Hindlimb muscle (tissue), 1 donor: ENCODE measurements around the gene CNTN3. TPM values are rescaled to one million over a fixed set of nuclear protein-coding genes. Genes with fewer than 3 reads are reported as not detected.
A peak's percentile ranks its signal among the peaks of the same experiment; 100 is the strongest.

Experiments
- DNase-seq: peaks from one replicate; pipeline ENCODE4 v3.0.0-alpha.2; 2013
- polyA plus RNA-seq: library from polyadenylated mRNA; unstranded; fragments of 120-200 nt; gene quantifications from one replicate; pipeline ENCODE4 v1.2.1, GENCODE V29; 2013; ENCODE audit not compliant: insufficient read length

CNTN3 gene
- 7.2 TPM for polyA plus RNA-seq

DNA sequence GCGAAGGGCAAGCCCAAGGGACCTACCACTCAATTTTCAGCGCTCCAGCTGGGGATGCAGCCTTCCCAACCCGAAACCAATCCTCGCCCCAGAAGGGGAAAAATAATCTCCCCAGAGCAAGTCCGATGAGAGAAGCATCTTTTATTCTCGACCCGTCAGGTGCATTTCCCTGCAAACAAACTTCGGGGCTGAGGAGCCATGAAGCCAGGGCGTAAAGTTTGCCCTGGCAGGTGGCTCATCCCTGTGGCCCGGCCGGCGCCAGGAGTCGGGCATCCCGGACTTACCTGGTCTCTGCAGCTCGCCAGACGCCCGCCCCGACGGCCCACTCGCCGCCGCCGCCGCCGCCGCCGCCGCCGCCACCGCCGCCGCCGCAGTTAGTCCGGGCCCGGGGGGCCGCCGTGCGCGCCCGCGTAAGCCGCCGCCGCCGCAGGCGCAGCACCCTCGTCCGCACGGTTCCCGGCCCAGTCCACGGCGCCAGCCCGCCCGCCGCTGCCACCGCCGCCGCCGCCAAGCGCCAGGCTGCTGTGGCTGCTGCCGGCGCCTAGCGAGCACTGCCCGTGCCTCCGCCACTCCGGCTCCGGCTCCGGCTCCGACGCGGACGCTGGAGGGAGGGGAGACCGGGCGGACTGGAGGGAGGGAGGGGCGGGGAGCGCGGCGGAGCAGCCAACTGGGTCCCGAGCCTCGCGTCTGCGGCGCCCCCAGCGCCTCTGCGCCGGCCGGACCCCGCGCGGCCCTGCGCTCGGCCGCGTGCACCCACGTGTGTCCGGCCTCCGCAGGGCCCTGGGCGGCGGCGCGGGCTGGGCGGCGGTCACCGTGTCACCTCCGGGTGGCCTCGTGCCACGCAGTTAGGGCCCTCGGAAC lies at the start of gene CNTN3:
CNTN3 (minus strand) TSS at position 553 of the 861 bp plus-strand sequence. CDS start 93,547 bp downstream, outside the sequence.
- peak; percentile 70 for DNase-seq

DNA sequence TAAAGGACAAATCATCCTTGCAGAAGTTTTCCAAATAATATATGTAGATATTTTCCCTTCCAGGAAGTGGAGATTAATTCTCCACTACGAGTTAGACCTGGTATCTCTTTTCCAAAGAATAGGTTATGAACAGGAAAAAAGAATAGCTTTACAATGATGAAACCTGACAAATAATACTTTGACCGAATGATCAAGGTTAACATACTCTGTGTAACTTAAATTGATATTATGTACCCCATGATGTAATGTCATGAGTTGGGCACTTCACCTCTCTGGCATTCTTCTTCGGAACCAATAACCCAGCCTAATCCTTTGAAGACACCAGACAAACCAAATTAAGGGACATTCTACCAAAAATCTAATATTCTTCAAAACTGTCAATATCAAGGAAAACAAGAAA lies 48.7 kb upstream of the CNTN3 start:
- no peak for DNase-seq

DNA sequence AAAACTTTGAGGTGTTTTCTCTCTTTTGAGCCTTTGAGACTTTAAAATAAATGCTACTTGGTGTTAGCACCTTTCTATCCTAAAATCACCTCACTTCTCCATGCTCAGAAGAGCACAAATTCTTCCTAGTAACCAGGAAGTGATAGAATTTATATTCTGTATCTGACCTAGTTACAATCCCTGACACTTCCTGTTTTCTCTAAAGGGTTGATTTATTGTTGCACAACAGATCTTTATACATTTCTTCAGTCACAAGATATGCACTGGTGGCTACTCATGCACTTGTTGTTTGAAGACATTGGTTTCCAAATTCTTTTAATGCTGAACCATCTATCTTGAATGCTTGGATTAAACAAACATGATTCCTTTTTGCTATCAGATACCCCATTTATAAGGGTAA lies 47.2 kb upstream of the CNTN3 start:
- no peak for DNase-seq

DNA sequence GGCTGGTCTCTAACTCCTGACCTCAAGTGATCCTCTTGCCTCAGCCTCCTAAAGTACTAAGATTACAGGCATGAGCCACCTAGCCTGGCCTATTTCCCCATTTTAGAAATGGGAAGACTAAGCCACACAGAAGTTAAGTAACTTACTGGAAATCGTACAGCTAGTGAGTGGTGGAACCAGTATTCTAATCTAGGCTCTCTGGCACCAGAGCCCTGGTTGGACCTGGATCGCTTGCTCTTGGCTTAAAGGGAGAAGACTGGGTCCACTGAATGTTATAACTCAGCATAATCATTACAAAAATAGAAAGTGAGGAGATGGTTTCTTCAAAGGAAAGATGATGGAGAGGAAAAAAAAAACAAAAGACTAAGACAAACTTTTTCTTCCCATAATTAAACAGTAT lies 37.4 kb upstream of the CNTN3 start:
- no peak for DNase-seq

DNA sequence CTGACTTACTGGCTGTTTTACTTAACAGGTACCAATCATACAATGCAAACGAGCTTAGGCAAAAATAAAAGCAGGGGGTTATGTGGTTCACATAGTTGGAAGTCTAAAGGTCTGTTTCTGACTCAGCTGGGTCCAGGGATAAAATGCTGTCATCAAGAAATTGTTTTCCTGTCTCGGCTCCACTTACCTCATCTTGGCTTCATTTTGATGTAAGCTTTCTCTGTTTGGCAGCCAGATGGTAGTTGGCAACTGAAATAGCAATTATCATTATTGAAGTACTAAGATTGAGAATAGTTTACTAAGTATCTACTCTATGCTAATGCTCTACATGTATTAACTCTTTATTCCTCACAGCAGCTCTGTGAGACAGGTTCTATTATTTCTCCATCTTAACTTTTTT lies 36.8 kb upstream of the CNTN3 start:
- DNase-seq = no peak

DNA sequence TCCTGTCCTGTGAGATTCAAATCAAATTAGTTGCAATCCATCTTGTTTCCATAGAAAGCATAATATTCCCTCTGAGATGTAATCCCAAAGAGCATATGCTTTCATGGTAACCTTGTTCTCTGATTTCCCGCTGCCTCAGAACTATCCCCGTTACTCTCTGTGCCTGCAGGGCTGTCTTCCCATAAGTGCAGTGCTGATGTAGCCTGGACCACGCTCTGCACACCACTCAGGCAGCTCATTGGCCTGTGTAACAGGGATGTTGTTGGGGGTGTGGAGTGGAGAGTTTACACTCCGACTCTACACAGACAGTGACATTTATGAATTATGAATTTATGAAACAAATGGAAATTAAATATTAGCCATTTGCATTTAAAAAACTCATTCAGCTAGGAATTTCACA lies 33.6 kb upstream of the CNTN3 start:
- no peak for DNase-seq

DNA sequence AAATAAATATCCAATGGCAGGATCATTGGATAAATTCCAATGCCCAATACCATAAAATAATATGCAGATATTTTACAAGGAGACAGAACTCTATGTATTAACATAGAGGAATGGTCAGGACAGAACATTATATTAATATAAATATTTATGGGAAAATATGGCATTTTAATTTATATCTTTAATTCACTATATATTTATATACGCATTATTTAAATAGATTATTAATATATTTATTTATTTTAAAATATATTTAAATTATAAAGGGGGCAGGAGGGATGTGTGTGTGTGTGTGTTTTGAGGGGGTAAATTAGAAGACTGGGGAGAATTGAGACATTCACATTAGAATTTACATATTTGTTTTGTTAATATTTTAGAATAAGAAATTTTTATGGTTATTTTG lies 31.6 kb upstream of the CNTN3 start:
- DNase-seq = no peak

DNA sequence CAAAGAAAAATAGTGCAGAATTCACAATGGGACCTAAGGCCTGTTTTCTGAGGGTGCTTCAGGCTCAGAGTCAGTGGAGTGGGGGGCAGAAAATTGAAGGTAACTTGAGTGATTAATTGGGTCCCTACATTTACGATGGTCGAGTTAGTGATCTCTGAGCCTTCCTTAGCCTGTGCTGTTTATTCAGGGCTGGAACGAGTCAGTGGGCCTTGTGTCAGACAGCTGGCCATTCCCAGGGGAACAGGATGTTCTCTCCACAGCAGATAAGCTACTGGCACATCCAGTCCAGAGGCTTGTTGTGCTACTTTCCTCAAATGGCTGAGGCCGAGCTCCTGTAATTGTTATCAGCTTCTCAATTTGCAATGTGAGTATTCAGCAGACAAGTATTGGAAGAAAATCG lies 29.2 kb upstream of the CNTN3 start:
- DNase-seq = peak; percentile 13

DNA sequence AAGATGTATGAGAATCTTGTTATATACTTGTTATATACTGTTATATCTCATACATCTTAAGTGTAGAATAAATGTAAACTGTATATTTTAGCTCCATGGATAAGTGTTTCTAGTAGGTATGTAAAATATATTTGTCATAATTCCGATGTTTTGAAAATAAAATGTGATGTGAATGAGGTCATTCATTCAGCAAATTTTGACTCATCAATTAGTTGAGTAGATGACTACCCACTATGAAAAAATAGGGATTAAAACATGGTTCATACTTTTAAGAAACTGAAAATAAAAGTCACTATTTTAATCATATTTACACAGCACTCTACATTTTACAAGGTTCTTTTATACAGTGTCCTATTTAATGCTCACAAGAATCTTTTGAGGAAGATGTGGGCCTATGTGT lies 28.4 kb upstream of the CNTN3 start:
- DNase-seq = no peak

DNA sequence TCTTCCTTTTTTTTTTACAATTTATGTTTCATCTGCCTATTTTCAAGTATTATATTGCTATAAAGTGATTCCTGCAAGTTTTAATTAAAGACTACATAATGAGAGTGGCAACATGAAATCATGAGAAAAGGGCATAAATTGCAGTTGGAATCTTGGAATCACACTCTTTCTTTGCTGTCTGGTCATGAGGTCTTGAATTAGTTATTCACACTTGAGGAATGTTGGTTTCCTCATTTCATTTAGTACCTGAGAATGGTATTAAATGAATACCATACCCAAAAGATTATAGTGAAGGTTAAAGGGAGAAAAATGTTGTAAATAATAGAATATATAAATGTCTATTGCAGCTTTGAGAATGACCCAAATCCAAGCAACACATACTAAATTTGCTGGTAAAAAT lies 25.8 kb upstream of the CNTN3 start:
- no peak for DNase-seq

DNA sequence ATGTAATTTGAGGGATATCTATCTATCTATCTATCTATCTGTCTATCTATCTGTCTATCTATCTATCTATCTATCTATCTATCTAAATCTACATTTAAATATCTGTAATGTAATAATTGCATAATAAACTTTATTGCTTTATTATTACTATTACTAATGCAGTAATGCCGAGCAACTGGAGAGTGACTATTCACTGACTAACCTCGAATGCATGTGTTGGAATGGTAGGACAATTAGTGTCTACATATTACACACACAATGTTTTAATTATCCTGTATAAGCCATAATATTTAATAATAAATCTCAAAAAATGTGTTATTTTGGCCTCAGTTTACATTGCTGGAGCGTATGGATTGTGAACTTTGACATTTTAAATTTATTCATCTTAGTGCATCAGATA lies 25.2 kb upstream of the CNTN3 start:
- DNase-seq = no peak

DNA sequence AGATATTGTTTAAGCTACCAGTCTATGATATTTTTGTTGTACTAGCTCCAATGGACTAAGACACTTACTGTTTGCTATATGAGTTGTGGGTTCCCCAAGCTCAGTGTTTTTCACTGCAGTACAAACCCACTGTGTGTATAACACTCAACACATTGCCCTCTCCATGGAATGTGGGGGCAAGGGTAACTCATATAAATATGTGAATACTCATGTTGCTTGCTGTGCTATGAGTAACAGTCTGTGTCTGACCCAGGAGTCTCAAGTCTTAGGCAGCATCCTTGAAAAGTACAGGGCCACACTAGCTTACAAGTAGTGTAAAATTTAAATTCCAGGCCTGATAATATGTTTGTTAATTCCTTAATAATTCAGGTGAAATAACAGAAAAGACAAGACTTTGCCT lies 22.5 kb upstream of the CNTN3 start:
- DNase-seq = no peak

DNA sequence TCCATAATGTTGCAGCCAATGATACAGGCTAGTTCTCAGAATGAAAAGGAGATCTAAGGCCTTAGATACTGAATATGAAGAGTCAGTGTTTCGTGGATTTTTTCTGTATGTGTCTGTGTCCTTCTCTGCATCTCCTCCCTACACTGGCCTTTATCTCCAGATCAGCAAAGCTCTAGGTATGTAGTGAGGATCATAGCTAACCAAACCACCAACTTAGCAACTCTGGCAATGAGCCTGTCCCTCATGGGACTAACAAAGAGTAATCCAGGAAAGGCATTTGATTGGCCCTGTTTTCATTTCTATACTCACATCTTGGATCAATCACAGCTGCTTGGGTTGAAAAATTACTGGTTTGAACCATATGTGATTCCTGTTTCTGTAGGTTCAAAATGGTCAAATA lies 18.6 kb upstream of the CNTN3 start:
- no peak for DNase-seq

DNA sequence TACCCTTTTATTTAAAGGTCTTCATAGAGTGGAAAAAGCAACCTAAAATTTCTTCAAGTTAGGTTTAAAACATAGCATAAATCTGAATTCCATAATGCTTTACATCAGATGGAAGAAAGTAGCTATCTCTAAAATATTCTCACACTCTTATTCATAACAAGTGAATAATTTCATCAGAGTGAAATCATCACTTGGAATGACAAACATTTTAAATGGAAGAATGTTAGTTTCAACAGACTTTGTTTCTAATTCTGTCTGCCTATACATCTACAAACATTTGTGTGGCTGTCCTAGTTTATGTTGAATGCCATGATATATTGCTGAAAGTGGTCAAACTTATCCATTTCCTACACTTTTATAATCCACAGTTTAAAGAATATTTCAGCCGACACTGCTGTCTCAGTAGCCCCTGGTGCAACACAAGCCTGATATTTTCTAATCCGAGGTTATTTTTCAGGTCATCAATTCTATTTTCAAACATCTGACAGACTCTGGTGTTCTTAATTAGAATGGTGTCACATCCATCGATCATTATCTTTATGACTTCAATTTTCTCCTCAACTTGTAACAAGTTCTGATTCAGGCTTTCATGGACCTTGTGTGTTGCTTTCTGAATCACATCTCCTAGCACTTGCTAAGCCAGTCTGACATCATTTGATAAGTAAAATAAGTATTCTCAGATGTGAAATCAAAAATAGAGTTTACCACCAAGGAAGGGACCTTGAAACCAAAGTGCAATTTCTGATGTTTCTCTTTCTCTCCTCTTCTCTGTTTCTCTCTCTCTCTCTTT lies 17.1 kb upstream of the CNTN3 start:
- no peak for DNase-seq

DNA sequence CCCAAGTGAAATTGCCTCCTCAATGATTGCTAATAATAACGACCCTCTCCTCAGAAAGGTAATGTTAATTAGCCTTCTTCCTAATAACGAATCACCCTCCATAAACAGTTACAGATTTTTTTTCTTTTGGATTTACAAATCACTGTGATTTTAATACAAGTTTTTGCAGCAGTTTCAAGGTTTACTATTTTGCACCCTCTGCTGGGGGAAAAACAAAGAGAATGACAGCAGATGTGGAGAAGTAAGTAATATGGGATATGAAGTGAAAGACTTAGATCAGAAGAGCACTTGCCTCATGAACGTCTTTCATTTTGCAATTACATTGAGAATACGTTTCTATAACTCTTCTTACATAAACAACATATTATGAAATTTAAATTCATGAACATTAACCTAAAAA lies 16.1 kb upstream of the CNTN3 start:
- peak; percentile 42 for DNase-seq

DNA sequence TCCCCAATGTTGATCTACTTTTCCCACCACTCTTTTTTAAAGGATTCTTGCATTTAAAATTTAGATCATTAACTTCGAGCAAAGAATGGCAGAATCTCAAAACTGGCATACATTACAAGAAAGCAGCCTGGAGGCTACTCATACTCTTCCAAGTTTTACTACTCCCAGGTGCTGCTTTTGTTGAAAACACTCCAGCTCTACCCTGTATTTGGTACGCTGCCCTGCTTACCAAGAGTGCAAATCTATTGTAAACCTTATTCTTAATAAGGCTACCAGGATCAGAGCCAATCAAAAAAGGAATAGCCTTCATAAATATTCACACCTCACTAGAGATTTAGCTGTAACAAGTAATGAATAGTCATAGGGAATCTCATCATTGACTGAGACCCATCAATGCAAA lies 11.6 kb upstream of the CNTN3 start:
- DNase-seq = no peak

DNA sequence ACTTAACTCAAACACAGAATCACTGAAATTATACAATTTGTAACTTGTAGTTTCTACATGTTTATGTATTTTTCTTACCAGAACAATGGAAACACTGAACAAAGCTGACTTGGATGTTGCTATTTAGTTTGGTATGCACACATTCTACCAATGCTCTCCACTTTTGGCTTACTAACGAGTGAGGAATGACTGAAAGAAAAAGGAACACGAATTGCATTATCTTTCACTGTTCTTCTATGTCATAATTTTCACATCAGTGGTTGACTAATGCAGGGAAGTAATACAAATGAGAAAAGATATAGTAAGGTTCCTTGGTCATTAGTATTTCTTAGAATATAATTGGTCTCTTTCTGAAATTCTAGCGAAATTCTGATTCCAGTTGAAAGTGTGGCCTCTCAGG lies 9.8 kb upstream of the CNTN3 start:
- no peak for DNase-seq

DNA sequence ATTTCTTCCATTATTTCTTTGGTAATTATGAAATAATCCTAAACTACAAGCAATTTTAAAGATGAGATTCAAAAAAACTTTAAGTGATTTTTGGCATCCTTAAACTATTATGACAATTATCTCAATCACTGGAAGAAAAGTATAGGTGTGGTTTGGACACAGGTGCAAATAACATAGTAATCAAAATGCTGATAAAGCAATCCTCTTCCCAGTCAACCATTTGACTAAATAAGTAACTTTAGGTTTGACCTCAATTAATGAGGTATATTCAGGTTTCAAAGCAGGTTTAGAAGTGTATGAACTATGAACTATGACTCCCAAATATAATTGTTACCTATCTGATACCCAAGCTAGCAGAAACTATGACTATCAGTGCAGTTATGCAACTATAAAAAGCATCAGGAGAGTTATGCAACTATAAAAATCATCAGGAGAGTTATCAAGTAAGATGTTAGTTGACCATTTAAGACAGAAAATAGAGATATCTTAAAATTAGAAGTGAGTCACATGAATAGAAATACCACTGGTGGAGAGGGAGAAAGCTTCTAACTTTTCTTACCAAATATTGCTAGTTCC lies 8.9 kb upstream of the CNTN3 start:
- no peak for DNase-seq

DNA sequence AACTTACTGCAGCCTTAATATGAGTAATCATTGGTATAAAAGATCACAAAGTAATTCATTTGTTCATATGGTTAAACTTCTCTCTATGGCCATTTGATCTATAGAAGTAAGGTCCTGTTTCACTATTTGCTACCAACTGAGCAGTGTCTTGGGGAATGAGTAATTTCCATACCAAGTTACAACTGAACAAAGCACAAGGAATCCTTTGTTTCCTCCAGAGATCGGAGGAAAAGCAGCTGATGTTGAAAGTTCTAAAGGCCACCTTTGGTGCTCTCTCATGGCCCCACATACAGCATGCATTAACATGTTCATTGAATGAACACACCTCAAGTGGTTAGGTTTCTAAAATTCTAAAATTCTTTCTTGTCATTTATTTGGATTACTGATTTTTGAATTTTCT lies 7.1 kb upstream of the CNTN3 start:
- no peak for DNase-seq

DNA sequence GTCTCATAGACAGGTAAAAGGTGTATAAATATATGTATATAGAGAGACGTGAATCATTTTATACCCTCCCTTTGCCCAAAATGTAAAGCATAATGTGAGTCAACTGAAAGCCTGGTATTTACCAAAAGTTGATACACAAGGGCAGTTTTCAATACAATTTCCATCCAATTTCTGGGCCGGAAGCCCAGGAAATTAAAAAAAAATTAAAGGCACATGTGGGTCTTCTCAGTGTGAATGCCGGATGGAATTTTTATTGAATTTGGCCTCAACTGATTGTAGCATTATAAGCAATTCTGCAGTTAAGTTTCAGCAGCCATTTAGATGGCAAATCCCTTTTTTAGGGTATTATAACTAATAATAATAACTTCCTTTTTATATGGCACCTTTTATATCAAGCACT lies 3.3 kb upstream of the CNTN3 start:
- no peak for DNase-seq

DNA sequence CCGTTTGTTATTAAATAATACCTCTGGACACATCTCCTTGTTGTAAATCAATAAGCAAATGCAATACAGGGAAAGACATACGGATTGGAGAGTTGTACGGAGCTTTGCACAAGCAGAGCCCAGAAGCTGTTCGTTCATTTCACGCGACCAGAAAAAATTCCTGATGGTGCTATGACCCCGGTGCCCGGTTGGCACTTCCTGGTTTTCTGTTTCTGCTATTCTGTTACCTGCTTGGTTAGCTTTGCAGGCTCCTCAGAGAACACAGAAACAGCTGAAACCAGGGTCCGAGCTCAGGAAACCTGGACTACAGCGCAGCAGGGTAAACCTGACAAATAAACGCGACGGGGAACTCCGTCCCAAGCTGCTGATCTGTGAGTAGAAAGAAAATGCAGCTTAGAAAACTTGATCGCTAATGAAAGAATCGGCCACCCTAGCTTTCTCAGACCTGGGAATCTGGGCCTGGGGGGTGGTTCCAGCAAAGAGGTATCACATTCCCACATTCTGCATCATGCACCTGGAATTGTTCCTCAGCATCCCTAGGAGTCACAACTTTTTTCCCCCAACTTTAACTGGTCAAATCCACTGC lies 845 bp downstream of the CNTN3 start:
- peak; percentile 25 for DNase-seq

DNA sequence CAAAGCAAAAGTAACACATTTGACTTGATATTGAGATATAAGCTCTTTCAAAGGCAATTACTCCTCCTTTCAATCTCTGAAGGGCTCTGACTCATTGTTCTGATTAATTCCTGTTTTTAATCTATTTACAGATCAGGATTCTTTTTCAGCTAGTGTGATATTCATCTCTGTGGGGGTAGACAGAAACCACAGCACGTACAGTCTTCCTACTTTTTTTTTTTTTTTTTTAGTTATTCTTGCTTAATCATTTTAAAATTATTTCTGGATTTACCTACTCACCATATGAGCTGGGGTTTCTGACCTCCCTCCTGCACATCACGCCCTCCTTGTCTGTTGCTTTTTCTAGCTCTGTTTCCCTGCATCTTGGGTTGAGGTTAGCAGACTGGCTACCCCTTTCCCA lies 1.4 kb downstream of the CNTN3 start:
- no peak for DNase-seq

DNA sequence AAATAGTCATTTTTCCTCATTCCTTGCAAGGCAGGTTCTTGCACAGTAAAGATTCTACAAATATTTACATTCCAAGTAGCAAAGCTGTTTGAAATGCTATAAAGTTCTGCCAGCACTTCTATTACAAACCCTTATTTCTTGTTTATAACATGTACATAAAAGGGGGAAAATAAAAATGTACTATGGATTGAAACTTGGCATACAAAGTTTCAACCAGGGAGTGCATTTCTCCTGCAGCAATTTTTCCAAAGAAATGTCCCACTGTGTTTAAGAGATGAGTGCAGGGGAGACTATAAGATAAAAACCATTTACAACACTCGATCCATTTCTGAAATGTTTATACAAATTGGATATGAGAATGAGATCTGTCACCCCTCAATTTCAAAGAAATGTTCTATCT lies 3.3 kb downstream of the CNTN3 start:
- DNase-seq = no peak
